GM19324 (cell line): ENCODE measurements around the gene MCC.
A peak's percentile ranks its signal among the peaks of the same experiment; 100 is the strongest.
"Not testable (repeated sequence)": the region's sequence is repeated elsewhere in the genome, so short reads cannot be mapped to it uniquely, and the experiment has no call there.

Source experiments
- ATAC-seq: cut with Tn5 transposase; IDR thresholded peaks from one replicate; pipeline ENCODE4 v1.9.1; 2021; ENCODE audit warnings: mild to moderate bottlenecking, moderate library complexity; ENCODE audit not compliant: unreplicated experiment, low FRiP score

The MCC gene

GRCh38 chr5:113433071-113433470 lies 55.2 kb downstream of the MCC start:
- ATAC-seq = no peak

GRCh38 chr5:113427871-113428574 lies 60.2 kb downstream of the MCC start:
- no peak for ATAC-seq

- ATAC-seq = no peak
Observed at GRCh38 chr5:113425909-113426308, 62.3 kb downstream of the MCC start.

DNA sequence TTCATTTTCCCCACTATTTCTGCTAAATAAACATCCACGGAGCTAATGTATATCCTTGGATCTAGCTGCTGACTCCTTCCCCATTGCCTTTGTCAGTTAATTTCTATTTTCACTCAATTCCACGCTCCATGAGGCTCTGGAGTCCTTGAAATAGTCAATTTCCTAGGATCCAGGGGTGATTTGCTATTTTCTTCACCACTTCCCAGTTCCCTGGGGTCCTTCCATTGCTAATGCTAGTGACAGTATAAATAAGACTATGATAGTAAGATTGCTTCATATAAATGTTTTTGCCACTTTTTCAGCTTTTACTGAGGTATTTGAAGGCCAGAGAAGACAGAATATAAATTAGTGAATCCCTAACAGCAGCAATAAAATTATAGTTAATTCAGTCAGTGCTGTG lies 66.6 kb downstream of the MCC start:
- ATAC-seq = no peak

GRCh38 chr5:113405530-113405929 lies 82.7 kb downstream of the MCC start:
- ATAC-seq = no peak

DNA sequence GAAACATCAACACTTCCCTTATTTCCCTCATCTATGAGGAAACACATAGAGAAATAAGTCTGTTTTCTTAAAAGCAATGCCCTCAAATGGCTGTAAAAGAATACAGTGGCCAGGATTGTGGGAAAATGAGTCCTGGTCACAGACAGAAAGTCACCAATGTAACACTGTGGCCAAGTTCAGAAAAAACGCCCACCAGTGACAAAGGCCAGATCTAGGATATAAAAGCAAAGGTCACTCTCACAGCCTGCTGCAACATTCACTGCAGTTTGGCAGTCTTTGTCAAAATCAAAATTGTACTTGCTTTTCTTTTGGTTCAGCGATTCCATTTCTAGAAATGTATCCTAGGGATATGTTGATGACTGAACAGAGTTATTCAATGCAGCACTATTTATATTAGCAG lies 84.0 kb downstream of the MCC start:
- ATAC-seq = no peak

GRCh38 chr5:113397986-113398385 lies 90.3 kb downstream of the MCC start:
- ATAC-seq = not testable (repeated sequence)

DNA sequence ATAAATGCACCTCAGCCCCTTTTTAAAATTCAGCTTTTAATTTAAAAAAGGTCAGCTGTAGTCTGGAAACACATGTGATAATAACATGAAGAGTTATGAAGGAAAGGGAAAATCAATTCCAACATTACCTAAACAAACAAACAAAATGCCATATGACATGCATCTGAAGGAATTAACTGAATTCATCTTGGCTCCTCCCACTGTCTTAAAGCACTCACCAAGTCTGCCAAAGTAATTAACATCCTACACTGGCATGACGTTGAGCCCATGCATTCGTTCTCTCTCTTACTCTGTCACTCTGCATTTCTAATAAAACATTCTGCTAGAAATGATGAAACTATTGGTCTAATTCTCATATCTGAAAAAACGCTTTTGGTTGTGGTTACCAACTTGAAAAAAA lies 91.2 kb downstream of the MCC start:
- no peak for ATAC-seq

- ATAC-seq = no peak
Observed at GRCh38 chr5:113394658-113395057, 93.6 kb downstream of the MCC start.

GRCh38 chr5:113390224-113390623 lies 98.0 kb downstream of the MCC start:
- no peak for ATAC-seq

GRCh38 chr5:113389116-113389515 lies 99.1 kb downstream of the MCC start:
- ATAC-seq = no peak

GRCh38 chr5:113387844-113388243 lies 100.4 kb downstream of the MCC start:
- ATAC-seq = no peak

- ATAC-seq = no peak
Observed at GRCh38 chr5:113384782-113385285, 103.4 kb downstream of the MCC start.

DNA sequence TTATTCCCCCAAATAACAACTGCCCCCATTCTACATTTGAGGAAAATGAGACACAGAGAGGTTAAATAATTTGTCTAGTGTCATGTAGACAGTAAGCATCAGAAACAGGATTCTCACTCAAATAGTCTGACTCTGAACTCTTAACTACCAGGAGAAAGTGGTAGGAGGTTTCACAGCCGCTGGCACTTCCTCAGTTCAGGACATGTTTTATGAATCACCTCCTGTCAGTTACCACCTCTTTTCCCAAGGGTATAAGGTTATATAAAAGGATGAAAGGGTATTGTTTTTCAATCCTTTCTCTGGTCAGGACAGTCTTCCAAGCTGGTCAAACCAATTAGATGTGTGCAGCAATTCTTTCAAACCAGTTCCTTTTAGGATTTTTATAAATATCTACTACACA lies 105.5 kb downstream of the MCC start:
- ATAC-seq = no peak

DNA sequence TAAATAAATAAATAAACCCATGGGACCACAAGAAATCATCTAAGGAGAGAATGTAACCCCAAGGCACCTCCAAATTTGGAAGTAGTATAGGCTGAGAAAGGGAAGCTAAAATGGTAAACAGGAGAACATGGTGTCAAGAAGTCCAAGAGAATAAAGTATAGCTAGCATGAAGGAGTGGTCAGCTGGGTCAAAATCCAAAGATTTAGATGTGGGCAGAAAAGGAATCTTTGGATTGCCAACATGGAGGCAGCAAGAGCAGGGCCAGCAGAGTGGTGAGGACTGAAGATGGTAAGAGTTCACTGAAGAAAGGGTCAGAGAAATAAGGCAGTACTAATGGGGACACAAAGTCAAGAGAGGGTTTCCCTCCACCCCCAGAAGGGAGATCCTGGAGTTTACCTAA lies 106.5 kb downstream of the MCC start:
- ATAC-seq = no peak

DNA sequence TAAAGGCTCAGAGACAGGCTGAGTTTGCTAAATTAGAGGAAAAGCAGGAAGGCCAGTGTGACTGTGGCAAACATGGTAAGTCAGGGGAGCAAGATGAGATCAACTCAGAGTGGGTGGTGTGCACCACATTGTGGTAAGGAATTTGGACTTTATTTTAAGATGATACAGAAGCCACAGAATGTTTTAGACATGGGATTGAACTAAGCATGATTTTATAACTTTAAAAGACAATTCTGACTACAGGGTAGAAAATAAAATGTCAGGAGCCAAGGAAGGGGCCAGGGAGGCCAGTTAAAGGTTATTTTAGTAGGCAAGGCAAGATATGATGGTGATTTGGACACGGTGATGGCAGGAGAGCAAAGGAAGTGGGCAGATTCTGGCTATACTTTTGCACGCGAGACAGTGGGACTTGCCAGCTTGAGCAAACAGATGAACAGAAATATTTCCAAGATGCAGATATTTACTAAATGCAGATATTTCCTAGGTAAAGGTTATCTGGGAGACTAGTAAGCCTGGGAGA lies 107.4 kb downstream of the MCC start:
- ATAC-seq = no peak

- ATAC-seq = no peak
Observed at GRCh38 chr5:113379936-113380806, 108.1 kb downstream of the MCC start.

- ATAC-seq = peak; percentile 72
Observed at GRCh38 chr5:113378959-113379541, 109.2 kb downstream of the MCC start.

DNA sequence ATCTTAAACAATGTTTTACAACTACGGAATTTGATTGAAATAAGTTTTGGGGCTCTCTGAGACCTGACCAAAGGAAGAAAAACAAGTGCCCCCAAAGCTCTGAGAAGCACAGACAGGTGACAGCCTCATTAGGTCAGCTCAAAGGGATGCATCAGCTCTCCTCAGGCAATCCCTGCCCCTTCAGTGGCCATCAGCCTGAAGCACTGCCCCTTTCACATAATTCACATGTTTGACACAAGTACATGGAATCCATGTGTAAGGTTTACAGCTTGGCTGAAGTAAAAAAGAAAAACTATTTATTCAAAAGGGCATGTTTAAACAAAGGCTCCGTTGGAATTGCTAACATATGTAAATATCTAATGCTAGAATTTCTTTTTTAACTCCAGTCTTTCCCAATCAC lies 109.7 kb downstream of the MCC start:
- no peak for ATAC-seq

DNA sequence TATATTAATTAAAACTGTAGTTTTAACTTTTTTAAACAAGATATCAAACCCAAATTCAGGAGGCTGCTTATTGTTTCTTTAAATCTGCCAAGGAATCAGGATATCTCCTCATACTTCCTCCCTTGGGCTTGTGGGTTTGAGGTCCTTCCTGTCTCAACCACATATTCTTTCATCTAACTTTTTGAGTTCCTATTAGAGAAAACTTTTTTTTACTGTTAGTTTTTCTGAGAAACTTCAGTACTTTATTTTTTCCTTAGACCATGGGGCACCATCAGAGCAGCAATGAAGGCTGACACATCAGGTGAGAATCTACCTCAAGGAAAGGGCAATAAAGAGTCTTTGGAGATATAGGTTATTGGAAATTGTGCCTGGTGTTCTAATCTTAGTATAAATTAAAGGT lies 110.2 kb downstream of the MCC start:
- no peak for ATAC-seq

GRCh38 chr5:113376640-113377039 lies 111.6 kb downstream of the MCC start:
- no peak for ATAC-seq
